PC-9 (cell line): ENCODE results near the gene BSX. TPM values are rescaled to one million over a fixed set of nuclear protein-coding genes. Genes with fewer than 3 reads are reported as not detected.

Source experiments
- BruUV-seq: library from RNA; stranded (reverse); fragments of 400-500 nt; replicated peaks from 2 replicates; lab custom pipeline; 2021; lab: Mats Ljungman, UMichigan
- CTCF ChIA-PET: fragments of 300-600 bp; sonication (Branson Sonifier 250); formaldehyde crosslinking; loops from one replicate; lab custom pipeline; 2022; ENCODE audit warnings: antibody characterized with exemption; lab: Charles Lee
- POLR2A ChIA-PET: fragments of 300-600 bp; sonication (Branson Sonifier 250); formaldehyde crosslinking; loops from one replicate; lab custom pipeline; 2022; ENCODE audit warnings: antibody characterized with exemption; ENCODE audit not compliant: unreplicated experiment; lab: Charles Lee
- DNase-seq, 2 experiments: peaks; one replicate each; pipeline versions ENCODE4 v3.0.0 to v3.0.0-alpha.2; 2015 to 2022; ENCODE audit warnings: mixed read lengths in 1 of 2
- H2AFZ ChIP-seq: fragments of 200-600 bp; sonication (generic); 2 replicates; pipeline ENCODE4 v1.8.1; 2017; ENCODE audit warnings: antibody characterized with exemption
- H3F3A ChIP-seq: fragments of 200-600 bp; sonication (generic); 2 replicates; pipeline ENCODE4 v1.8.1; 2017; ENCODE audit warnings: antibody characterized with exemption, mild to moderate bottlenecking, low read depth; ENCODE audit not compliant: insufficient read depth
- H3K27ac ChIP-seq: fragments of 200-600 bp; sonication (generic); 2 replicates; pipeline ENCODE4 v1.6.1; 2016; ENCODE audit warnings: mixed run types
- H3K27me3 ChIP-seq: fragments of 200-600 bp; sonication (generic); 2 replicates; pipeline ENCODE4 v1.6.1; 2016; ENCODE audit warnings: low read depth, mixed run types; ENCODE audit not compliant: insufficient read depth
- H3K36me3 ChIP-seq: fragments of 200-600 bp; sonication (generic); 2 replicates; pipeline ENCODE4 v1.6.1; 2016; ENCODE audit warnings: low read depth, mixed run types
- H3K4me1 ChIP-seq: fragments of 200-600 bp; sonication (generic); replicated peaks from 2 replicates; pipeline ENCODE4 v1.6.1; 2016; ENCODE audit warnings: mixed run types; ENCODE audit not compliant: insufficient read depth
- H3K4me2 ChIP-seq: fragments of 200-600 bp; sonication (generic); 2 replicates; pipeline ENCODE4 v1.6.1; 2017; ENCODE audit warnings: mixed run types
- H3K4me3 ChIP-seq: fragments of 200-600 bp; sonication (generic); 2 replicates; pipeline ENCODE4 v1.6.1; 2016; ENCODE audit warnings: mixed run types
- H3K79me2 ChIP-seq: fragments of 200-600 bp; sonication (generic); 2 replicates; pipeline ENCODE4 v1.6.1; 2017; ENCODE audit warnings: low read depth, mixed run types
- H3K9me2 ChIP-seq: fragments of 200-600 bp; sonication (generic); 2 replicates; pipeline ENCODE4 v1.8.1; 2017; ENCODE audit warnings: mild to moderate bottlenecking; ENCODE audit not compliant: insufficient read depth
- H3K9me3 ChIP-seq: fragments of 200-600 bp; sonication (generic); 2 replicates; pipeline ENCODE4 v1.8.1; 2016; ENCODE audit warnings: low read depth; ENCODE audit not compliant: insufficient read depth
- H4K20me1 ChIP-seq: fragments of 200-600 bp; sonication (generic); 2 replicates; pipeline ENCODE4 v1.8.1; 2017; ENCODE audit not compliant: insufficient read depth
- CTCF ChIP-seq: fragments of 200-600 bp; sonication (generic); conservative IDR thresholded peaks from 2 replicates; pipeline ENCODE4 v1.6.1; 2017; ENCODE audit warnings: mixed run types, antibody characterized with exemption, mild to moderate bottlenecking, moderate library complexity
- EZH2 ChIP-seq: fragments of 200-600 bp; sonication (generic); IDR thresholded peaks from 2 replicates; pipeline ENCODE4 v1.8.0; 2017; ENCODE audit warnings: antibody characterized with exemption, low read depth
- intact Hi-C: fragments of 100-400 bp; cut with micrococcal nuclease; formaldehyde crosslinking; loops from one replicate; pipeline ENCODE4 v1.10.0; 2022; ENCODE audit not compliant: unreplicated experiment
- total RNA-seq: library from RNA; stranded (reverse); gene quantifications from 2 replicates; pipeline ENCODE4 v1.2.3, GENCODE V29; 2021

The BSX gene
- total RNA-seq, 1 experiment from 2014 or later = not detected

- H3K27ac ChIP-seq = no peak overlapping the region
- BruUV-seq = no TSS peak
- CTCF ChIA-PET = no interaction called here
Measured at GRCh38 chr11:122954455-122954854, 27.2 kb downstream of the BSX start.

GRCh38 chr11:122951211-122951610 lies 30.4 kb downstream of the BSX start:
- BruUV-seq = no TSS peak
- CTCF ChIA-PET = interaction anchor here (1.0 kb wide), 1 partner anchor 72 kb away, joined by 4 read pairs; no protein-coding TSS in a partner anchor

More at GRCh38 chr11:122954455-122954854, 27.2 kb downstream of the BSX start:
- POLR2A ChIA-PET = no interaction called here
- DNase-seq = no peak
- H3K4me3 ChIP-seq = no peak overlapping the region
- H4K20me1 ChIP-seq = no peaks in the 10 kb centered on the region; the same call in 1 of the 2 replicates
- no peaks in the 10 kb centered on the region for H3F3A ChIP-seq
- no peak overlapping the region for H3K4me2 ChIP-seq
- no peaks in the 10 kb centered on the region for H3K9me3 ChIP-seq
- no peaks in the 10 kb centered on the region for H3K36me3 ChIP-seq
- H3K27me3 ChIP-seq = no peaks in the 10 kb centered on the region
- TF ChIP-seq CTCF (no peak), EZH2 (no peak)
- H3K79me2 ChIP-seq = no peaks in the 10 kb centered on the region
- no peaks in the 10 kb centered on the region for H3K4me1 ChIP-seq
- no peaks in the 10 kb centered on the region for H3K9me2 ChIP-seq
- no peak overlapping the region for H2AFZ ChIP-seq
- intact Hi-C loops = no loop called here

GRCh38 chr11:122938557-122938956 lies 43.1 kb downstream of the BSX start:
- intact Hi-C loops = no loop called here
- TF ChIP-seq CTCF (no peak), EZH2 (no peak)
- no peaks in the 10 kb centered on the region for H3K4me1 ChIP-seq
- H3K9me2 ChIP-seq = no peaks in the 10 kb centered on the region
- no peak for DNase-seq
- ChIA-PET CTCF (no interaction called here), POLR2A (no interaction called here)
- no peak overlapping the region for H3K4me2 ChIP-seq
- H3K9me3 ChIP-seq = no peaks in the 10 kb centered on the region
- H3K4me3 ChIP-seq = no peak overlapping the region
- BruUV-seq = no TSS peak
- H2AFZ ChIP-seq = no peak overlapping the region
- H3K79me2 ChIP-seq = no peaks in the 10 kb centered on the region
- H4K20me1 ChIP-seq = no peaks in the 10 kb centered on the region
- no peaks in the 10 kb centered on the region for H3K36me3 ChIP-seq
- no peaks in the 10 kb centered on the region for H3F3A ChIP-seq
- no peak overlapping the region for H3K27ac ChIP-seq
- no peaks in the 10 kb centered on the region for H3K27me3 ChIP-seq

More at GRCh38 chr11:122951211-122951610, 30.4 kb downstream of the BSX start:
- no peaks in the 10 kb centered on the region for H3K79me2 ChIP-seq
- no peak overlapping the region for H3K4me2 ChIP-seq
- H3K4me3 ChIP-seq = no peak overlapping the region
- H3K27me3 ChIP-seq = no peaks in the 10 kb centered on the region
- H3K36me3 ChIP-seq = no peaks in the 10 kb centered on the region
- no peak overlapping the region for H2AFZ ChIP-seq
- POLR2A ChIA-PET = no interaction called here
- no peak overlapping the region for H3K27ac ChIP-seq
- H3K9me2 ChIP-seq = no peaks in the 10 kb centered on the region
- no peaks in the 10 kb centered on the region; the same call in 1 of the 2 replicates for H4K20me1 ChIP-seq
- intact Hi-C loops = no loop called here
- no peak for DNase-seq
- no peaks in the 10 kb centered on the region for H3K4me1 ChIP-seq
- H3K9me3 ChIP-seq = no peaks in the 10 kb centered on the region
- TF ChIP-seq CTCF = no peak
- TF ChIP-seq EZH2 = no peak
- H3F3A ChIP-seq = no peaks in the 10 kb centered on the region
